Endothelial cell of umbilical vein (primary cell): ENCODE data around the gene ARHGEF12. TPM values are rescaled to one million over a fixed set of nuclear protein-coding genes. Genes with fewer than 3 reads are reported as not detected.

Source experiments
- BruUV-seq: library from RNA; stranded (reverse); fragments of 400-500 nt; replicated peaks from 2 replicates; lab custom pipeline; 2021; lab: Mats Ljungman, UMichigan
- CTCF ChIA-PET: fragments of 300-600, 350-600 bp; sonication (Branson Sonifier 250); formaldehyde crosslinking; loops from one replicate; lab custom pipeline; 2021; ENCODE audit warnings: antibody characterized with exemption, inconsistent platforms; lab: Charles Lee
- POLR2A ChIA-PET: fragments of 300-600, 350-600 bp; sonication (Branson Sonifier 250); formaldehyde crosslinking; loops from one replicate; lab custom pipeline; 2021; ENCODE audit warnings: antibody characterized with exemption, inconsistent platforms; lab: Charles Lee
- DNase-seq: peaks from one replicate; pipeline ENCODE4 v3.0.0-alpha.2; 2011; ENCODE audit warnings: low read depth, low spot score
- FAIRE-seq: peaks from 2 replicates; lab custom pipeline; 2011; peaks lifted over from hg19 to GRCh38; lab: Jason Lieb, UNC
- H2AFZ ChIP-seq: 2 replicates; pipeline ENCODE4 v1.6.0; 2012; ENCODE audit warnings: low read depth, low read length, control low read depth, inconsistent platforms
- H3K27ac ChIP-seq: 2 replicates; pipeline ENCODE4 v1.5.1; 2011; ENCODE audit warnings: low read depth, mild to moderate bottlenecking, control low read depth, low read length, moderate library complexity; ENCODE audit not compliant: insufficient read depth
- H3K27me3 ChIP-seq, 2 experiments: 2 replicates each; pipeline versions ENCODE4 v1.6.0 to v1.6.1; 2011; ENCODE audit warnings: low read length in 2 of 2, mixed read lengths in 1 of 2; ENCODE audit not compliant: control insufficient read depth in 2 of 2, insufficient read depth in 2 of 2
- H3K36me3 ChIP-seq, 2 experiments: 2 replicates in 1 of 2; 3 replicates in 1 of 2; pipeline ENCODE4 v1.5.1; 2011; ENCODE audit warnings: low read length in 2 of 2, mild to moderate bottlenecking in 1 of 2, moderate library complexity in 1 of 2; ENCODE audit not compliant: control insufficient read depth in 2 of 2, insufficient read depth in 2 of 2; ENCODE audit errors: extremely low read depth in 1 of 2
- H3K4me1 ChIP-seq: 3 replicates; pipeline ENCODE4 v1.5.1; 2011; ENCODE audit warnings: mild to moderate bottlenecking, low read length; ENCODE audit not compliant: control insufficient read depth, insufficient read depth; ENCODE audit errors: extremely low read depth
- H3K4me2 ChIP-seq: 2 replicates; pipeline ENCODE4 v1.6.1; 2011; ENCODE audit warnings: low read length, control low read depth, mixed read lengths; ENCODE audit not compliant: insufficient read depth
- H3K4me3 ChIP-seq, 3 experiments: fragments of 200-600 bp in 1 of 3; sonication (generic), shearing (Covaris generic) in 1 of 3; replicated peaks in 1 of 3; 2 replicates each; pipeline ENCODE4 v1.5.1; 2011 to 2016; ENCODE audit warnings: control low read depth in 3 of 3, low read length in 3 of 3, mild to moderate bottlenecking in 2 of 3, inconsistent platforms in 1 of 3, low read depth in 1 of 3, moderate library complexity in 1 of 3; ENCODE audit not compliant: insufficient read depth in 1 of 3
- H3K79me2 ChIP-seq: 2 replicates; pipeline ENCODE4 v1.6.0; 2012; ENCODE audit warnings: low read length, inconsistent platforms; ENCODE audit not compliant: control insufficient read depth, insufficient read depth
- H3K9ac ChIP-seq: replicated peaks from 2 replicates; pipeline ENCODE3; 2011; ENCODE audit warnings: low read length, control low read depth; ENCODE audit not compliant: insufficient read depth; ENCODE audit errors: extremely low read depth
- H3K9me1 ChIP-seq: replicated peaks from 3 replicates; pipeline ENCODE4 v1.6.0; 2011; ENCODE audit warnings: mild to moderate bottlenecking, low read length; ENCODE audit not compliant: control insufficient read depth, insufficient read depth; ENCODE audit errors: extremely low read depth
- H3K9me3 ChIP-seq: replicated peaks from 2 replicates; pipeline ENCODE4 v1.5.1; 2012; ENCODE audit warnings: low read length, inconsistent platforms; ENCODE audit not compliant: control insufficient read depth, insufficient read depth
- H4K20me1 ChIP-seq: replicated peaks from 2 replicates; pipeline ENCODE3; 2011; ENCODE audit warnings: mild to moderate bottlenecking, low read length; ENCODE audit not compliant: control insufficient read depth, insufficient read depth; ENCODE audit errors: extremely low read depth
- EZH2 ChIP-seq: IDR thresholded peaks from 2 replicates; pipeline ENCODE4 v1.6.1; 2012; ENCODE audit warnings: borderline replicate concordance, low read depth, mild to moderate bottlenecking, moderate library complexity, low read length, inconsistent platforms; ENCODE audit not compliant: severe bottlenecking
- FOS ChIP-seq: IDR thresholded peaks from 2 replicates; pipeline ENCODE4 v1.6.1; 2011; ENCODE audit warnings: mild to moderate bottlenecking, low read length, moderate library complexity, borderline replicate concordance; ENCODE audit not compliant: insufficient read depth
- GATA2 ChIP-seq: IDR thresholded peaks from 2 replicates; pipeline ENCODE4 v1.7.0; 2011; ENCODE audit warnings: low read depth, mild to moderate bottlenecking, moderate library complexity, mixed read lengths, low read length; ENCODE audit not compliant: insufficient read length, insufficient read depth
- JUN ChIP-seq: IDR thresholded peaks from 2 replicates; pipeline ENCODE4 v1.6.1; 2011; ENCODE audit warnings: borderline replicate concordance, low read depth; ENCODE audit not compliant: insufficient read length, insufficient read depth
- MYC ChIP-seq: IDR thresholded peaks from one replicate; pipeline ENCODE4 v1.6.1; 2011; ENCODE audit warnings: mild to moderate bottlenecking, low read depth, low read length
- POLR2A ChIP-seq: IDR thresholded peaks from 2 replicates; pipeline ENCODE4 v1.6.1; 2012; ENCODE audit warnings: low read depth, mild to moderate bottlenecking, control low read depth, low read length
- POLR2AphosphoS5 ChIP-seq: IDR thresholded peaks from 2 replicates; pipeline ENCODE4 v1.6.1; 2012; ENCODE audit warnings: low read depth, mild to moderate bottlenecking, control low read depth, low read length, moderate library complexity; ENCODE audit not compliant: insufficient read depth
- dilution Hi-C: fragments of 300-500 bp; cut with MboI; formaldehyde crosslinking; loops from one replicate; pipeline ENCODE4 v1.15.0; 2019; ENCODE audit warnings: low sequenced_read_pairs; ENCODE audit not compliant: extremely low pct_ligation_motif_present
- intact Hi-C: fragments of 100-400 bp; cut with micrococcal nuclease; formaldehyde crosslinking; loops from one replicate; pipeline ENCODE4 v1.10.0; 2022
- polyA plus RNA-seq, 4 experiments: library from polyadenylated mRNA; depleted of rRNA in 3 of 4; stranded (reverse) in 3 of 4; unstranded in 1 of 4; fragments of >200 nt; gene quantifications; 2 replicates each; pipeline versions ENCODE4 v1.2.1 to v1.2.3, GENCODE V29; 2011 to 2012; ENCODE audit warnings: missing spikeins in 1 of 4
- total RNA-seq: library from RNA; stranded (reverse); gene quantifications from 2 replicates; pipeline ENCODE4 v1.2.3, GENCODE V29; 2021
- TF ChIP-seq, protein P1 (sequence below): IDR thresholded peaks from 2 replicates; pipeline ENCODE4 v1.6.1; 2011; ENCODE audit not compliant: insufficient read depth, insufficient read length
- TF ChIP-seq, protein P2 (sequence below), 2 donors: IDR thresholded peaks; 1 replicate in 1 of 2; 2 replicates in 1 of 2; pipeline ENCODE4 v1.5.1; 2011; ENCODE audit warnings: low read length in 2 of 2, mild to moderate bottlenecking in 2 of 2, moderate library complexity in 2 of 2, control low read depth in 1 of 2, inconsistent platforms in 1 of 2, low read depth in 1 of 2; ENCODE audit not compliant: insufficient read depth in 1 of 2; ENCODE audit errors: extremely low read depth in 1 of 2

The ARHGEF12 gene
- total and polyA plus RNA-seq, 2 donors (not counting 3 experiments of a cell fraction or from before 2014, with no cell fraction given): 20.9 to 125 TPM

DNA sequence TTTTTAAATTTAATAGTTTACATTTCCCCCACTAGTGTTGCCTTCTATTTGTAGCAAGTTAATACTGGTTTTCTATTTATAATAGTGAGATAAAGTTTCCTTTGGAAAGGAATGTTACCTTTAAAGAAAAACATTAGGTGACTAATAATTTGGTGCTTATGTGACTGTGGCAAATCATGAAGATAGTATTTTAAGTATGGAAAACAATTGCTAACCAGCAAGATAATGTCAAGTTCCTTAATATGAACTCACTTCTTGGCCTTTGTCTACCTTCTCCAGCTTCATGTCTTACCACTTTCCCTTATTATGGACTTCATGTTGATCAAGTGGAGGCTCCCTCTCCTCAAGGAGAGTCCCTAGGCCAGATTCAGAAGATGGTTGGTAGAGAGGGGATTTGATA, 27.2 kb downstream of the ARHGEF12 start:
- ChIA-PET POLR2A (no interaction called here), CTCF (interaction anchor here (2.9 kb wide), 1 partner anchor 16 kb away, joined by 8 read pairs; no protein-coding TSS in a partner anchor)
- H4K20me1 ChIP-seq: peaks cover 10% of the 10 kb centered on the region
- no peaks in the 10 kb centered on the region for H3K27me3 ChIP-seq
- intact Hi-C loops (no loop called here), dilution Hi-C loops (no loop called here)
- BruUV-seq: no TSS peak
- peaks cover 92% of the 10 kb centered on the region for H3K79me2 ChIP-seq
- DNase-seq (no peak), FAIRE-seq (no peak)
- H3K4me2 ChIP-seq: no peak overlapping the region
- H3K9me3 ChIP-seq: no peaks in the 10 kb centered on the region
- no peaks in the 10 kb centered on the region for H3K36me3 ChIP-seq
- no peak overlapping the region for H2AFZ ChIP-seq
- H3K27ac ChIP-seq: no peak overlapping the region
- peaks cover 13% of the 10 kb centered on the region for H3K4me1 ChIP-seq
- TF ChIP-seq JUN (no peak), MYC (no peak), FOS (no peak), POLR2A (no peak), GATA2 (no peak), POLR2AphosphoS5 (no peak), EZH2 (no peak)
- TF ChIP-seq, protein P1, sequence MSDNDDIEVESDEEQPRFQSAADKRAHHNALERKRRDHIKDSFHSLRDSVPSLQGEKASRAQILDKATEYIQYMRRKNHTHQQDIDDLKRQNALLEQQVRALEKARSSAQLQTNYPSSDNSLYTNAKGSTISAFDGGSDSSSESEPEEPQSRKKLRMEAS: no peak
- TF ChIP-seq, protein P2, sequence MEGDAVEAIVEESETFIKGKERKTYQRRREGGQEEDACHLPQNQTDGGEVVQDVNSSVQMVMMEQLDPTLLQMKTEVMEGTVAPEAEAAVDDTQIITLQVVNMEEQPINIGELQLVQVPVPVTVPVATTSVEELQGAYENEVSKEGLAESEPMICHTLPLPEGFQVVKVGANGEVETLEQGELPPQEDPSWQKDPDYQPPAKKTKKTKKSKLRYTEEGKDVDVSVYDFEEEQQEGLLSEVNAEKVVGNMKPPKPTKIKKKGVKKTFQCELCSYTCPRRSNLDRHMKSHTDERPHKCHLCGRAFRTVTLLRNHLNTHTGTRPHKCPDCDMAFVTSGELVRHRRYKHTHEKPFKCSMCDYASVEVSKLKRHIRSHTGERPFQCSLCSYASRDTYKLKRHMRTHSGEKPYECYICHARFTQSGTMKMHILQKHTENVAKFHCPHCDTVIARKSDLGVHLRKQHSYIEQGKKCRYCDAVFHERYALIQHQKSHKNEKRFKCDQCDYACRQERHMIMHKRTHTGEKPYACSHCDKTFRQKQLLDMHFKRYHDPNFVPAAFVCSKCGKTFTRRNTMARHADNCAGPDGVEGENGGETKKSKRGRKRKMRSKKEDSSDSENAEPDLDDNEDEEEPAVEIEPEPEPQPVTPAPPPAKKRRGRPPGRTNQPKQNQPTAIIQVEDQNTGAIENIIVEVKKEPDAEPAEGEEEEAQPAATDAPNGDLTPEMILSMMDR (IDR thresholded peaks at IDR 0.05; ENCODE audit: extremely low read depth in 1 of 2, insufficient read depth in 1 of 2, low read depth in 1 of 2, low read length in 2 of 2): no peak
- H3K9me1 ChIP-seq: no peaks in the 10 kb centered on the region
- H3K9ac ChIP-seq: no peak overlapping the region
- H3K4me3 ChIP-seq: no peak overlapping the region
